GM12872 (cell line): Measurements from ENCODE around the gene LRWD1.

Source experiments
- CTCF ChIP-seq: IDR thresholded peaks from 3 replicates; pipeline ENCODE4 v1.5.1; 2011; ENCODE audit warnings: low read depth, mild to moderate bottlenecking, low read length, moderate library complexity; ENCODE audit not compliant: insufficient read depth

Gene LRWD1

GRCh38 chr7:102432442-102433218 is 32.2 kb upstream of the LRWD1 start:
- no peak for TF ChIP-seq CTCF

- TF ChIP-seq CTCF, result no peak
These were observed 31.4 kb upstream of the LRWD1 start, which contains the start of gene ORAI2 for GRCh38 chr7:102433219-102434038. Gene ORAI2, plus strand, starts transcription at chr7:102433575. Its CDS starts 5,382 bp downstream, at chr7:102438957.

GRCh38 chr7:102434039-102434486 is 30.7 kb upstream of the LRWD1 start:
- TF ChIP-seq CTCF, result no peak

GRCh38 chr7:102436118-102436517 is 28.7 kb upstream of the LRWD1 start:
- no peak for TF ChIP-seq CTCF

GRCh38 chr7:102439963-102440795 is 24.6 kb upstream of the LRWD1 start:
- no peak for TF ChIP-seq CTCF

GRCh38 chr7:102444961-102445673 is 19.7 kb upstream of the LRWD1 start:
- TF ChIP-seq CTCF, result no peak
